ENCODE results near the gene SPECC1L.
"Not testable (repeated sequence)": the region's sequence is repeated elsewhere in the genome, so short reads cannot be mapped to it uniquely, and the experiment has no call there.

The SPECC1L gene

GRCh38 chr22:24231706-24232105, 38.9 kb upstream of the SPECC1L start:
- TF ChIP-seq CTCF (IDR thresholded peaks at IDR 0.05; ENCODE audit: low read depth, low read length) = no peak
- no peak for DNase-seq (ENCODE audit: low read depth, low spot score)
- no peak overlapping the region for H3K4me3 ChIP-seq (ENCODE audit: low read depth, low read length)
- in situ Hi-C loops (cut with HindIII; ENCODE audit: low sequenced_read_pairs) = no loop called here

GRCh38 chr22:24232124-24232523, 38.5 kb upstream of the SPECC1L start:
- in situ Hi-C loops (cut with HindIII; ENCODE audit: low sequenced_read_pairs) = no loop called here
- TF ChIP-seq CTCF (IDR thresholded peaks at IDR 0.05; ENCODE audit: low read depth, low read length) = no peak
- DNase-seq (ENCODE audit: low read depth, low spot score) = no peak
- no peak overlapping the region for H3K4me3 ChIP-seq (ENCODE audit: low read depth, low read length)

GRCh38 chr22:24232725-24233124, 37.9 kb upstream of the SPECC1L start:
- H3K4me3 ChIP-seq (ENCODE audit: low read depth, low read length) = no peak overlapping the region
- no peak for TF ChIP-seq CTCF (IDR thresholded peaks at IDR 0.05; ENCODE audit: low read depth, low read length)
- in situ Hi-C loops (cut with HindIII; ENCODE audit: low sequenced_read_pairs) = no loop called here
- DNase-seq (ENCODE audit: low read depth, low spot score) = no peak

- in situ Hi-C loops (cut with HindIII; ENCODE audit: low sequenced_read_pairs) = no loop called here
- no peak for DNase-seq (ENCODE audit: low read depth, low spot score)
- TF ChIP-seq CTCF (IDR thresholded peaks at IDR 0.05; ENCODE audit: low read depth, low read length) = no peak
- no peak overlapping the region for H3K4me3 ChIP-seq (ENCODE audit: low read depth, low read length)
Observed at GRCh38 chr22:24233235-24233634, 37.4 kb upstream of the SPECC1L start.

- TF ChIP-seq CTCF (IDR thresholded peaks at IDR 0.05; ENCODE audit: low read depth, low read length) = no peak
- no peak overlapping the region for H3K4me3 ChIP-seq (ENCODE audit: low read depth, low read length)
- in situ Hi-C loops (cut with HindIII; ENCODE audit: low sequenced_read_pairs) = no loop called here
- DNase-seq (ENCODE audit: low read depth, low spot score) = no peak
Observed at GRCh38 chr22:24233816-24234215, 36.8 kb upstream of the SPECC1L start.

- DNase-seq (ENCODE audit: low read depth, low spot score) = no peak
- in situ Hi-C loops (cut with HindIII; ENCODE audit: low sequenced_read_pairs) = no loop called here
- no peak for TF ChIP-seq CTCF (IDR thresholded peaks at IDR 0.05; ENCODE audit: low read depth, low read length)
Observed at GRCh38 chr22:24235315-24235714, 35.3 kb upstream of the SPECC1L start.

GRCh38 chr22:24236656-24237055, 34.0 kb upstream of the SPECC1L start:
- DNase-seq (ENCODE audit: low read depth, low spot score) = no peak

More at GRCh38 chr22:24235315-24235714, 35.3 kb upstream of the SPECC1L start:
- H3K4me3 ChIP-seq (ENCODE audit: low read depth, low read length) = no peak overlapping the region

GRCh38 chr22:24238101-24238694, 32.4 kb upstream of the SPECC1L start:
- in situ Hi-C loops (cut with HindIII; ENCODE audit: low sequenced_read_pairs); DNase-seq (ENCODE audit: low read depth, low spot score): not testable (repeated sequence)

More at GRCh38 chr22:24236656-24237055, 34.0 kb upstream of the SPECC1L start:
- in situ Hi-C loops (cut with HindIII; ENCODE audit: low sequenced_read_pairs) = no loop called here
- TF ChIP-seq CTCF (IDR thresholded peaks at IDR 0.05; ENCODE audit: low read depth, low read length) = no peak
- H3K4me3 ChIP-seq (ENCODE audit: low read depth, low read length) = no peak overlapping the region

More at GRCh38 chr22:24238101-24238694, 32.4 kb upstream of the SPECC1L start:
- H3K4me3 ChIP-seq (ENCODE audit: low read depth, low read length) = not testable (repeated sequence)

Data from astrocyte of the spinal cord (primary cell).